ENCODE measurements around the gene CBX6.

The CBX6 gene

GRCh38 chr22:38844315-38845003 lies 27.6 kb downstream of the CBX6 start:
- 1% methylated on average over 15 of the region's 22 CpGs for WGBS (ENCODE audit: insufficient coverage)
- peaks cover 0 to 42% (median 37%) of the 10 kb centered on the region in 5 experiments for H3K27me3 ChIP-seq (replicated peaks in 2 of 5; ENCODE audit: control insufficient read depth in 4 of 5, insufficient read depth in 5 of 5, low read length in 4 of 5)
- H3K36me3 ChIP-seq (ENCODE audit: control insufficient read depth in 4 of 4, insufficient read depth in 4 of 4, low read length in 3 of 4) = no peaks in the 10 kb centered on the region
- no peak overlapping the region for H3K27ac ChIP-seq (ENCODE audit: insufficient read depth in 1 of 2, low read depth in 1 of 2, low read length in 2 of 2, poor library complexity in 1 of 2, severe bottlenecking in 2 of 2)
- peaks cover 0 to 18% (median 14%) of the 10 kb centered on the region in 4 experiments for H3K4me1 ChIP-seq (ENCODE audit: control extremely low read depth in 1 of 4, control insufficient read depth in 4 of 4, insufficient read depth in 4 of 4, low read length in 3 of 4)
- no peaks in the 10 kb centered on the region for H3K9me3 ChIP-seq (ENCODE audit: control extremely low read depth in 1 of 5, control insufficient read depth in 4 of 5, insufficient read depth in 2 of 5, low read depth in 1 of 5, low read length in 4 of 5)
- peak in 1 of 3 donors; percentile 24 for DNase-seq
- ChIA-PET POLR2A (no interaction called here), CTCF (interaction anchor here (1.6 to 2.8 kb wide), 3 partner anchors 8 to 75 kb away, joined by 6 to 10 read pairs (median 9); no protein-coding TSS in a partner anchor)
- peak overlapping the region in 6 of 7 experiments; percentile 3 to 63 (median 40) for H3K4me3 ChIP-seq (ENCODE audit: control insufficient read depth in 1 of 7, extremely low read depth in 1 of 7, insufficient read depth in 4 of 7, low read depth in 2 of 7, low read length in 6 of 7)

GRCh38 chr22:38843657-38844314 lies 28.2 kb downstream of the CBX6 start, which contains the start of gene NPTXR:
NPTXR (minus strand) TSS chr22:38844028.
- DNase-seq = peak; percentile 46 to 81 (median 75)
- Histone ChIP-seq H3K36me3 (ENCODE audit: control insufficient read depth in 4 of 4, insufficient read depth in 4 of 4, low read length in 3 of 4) (no peaks in the 10 kb centered on the region), H3K27ac (ENCODE audit: insufficient read depth in 1 of 2, low read depth in 1 of 2, low read length in 2 of 2, poor library complexity in 1 of 2, severe bottlenecking in 2 of 2) (no peak within 1 kb of the TSS), H3K4me1 (ENCODE audit: control extremely low read depth in 1 of 4, control insufficient read depth in 4 of 4, insufficient read depth in 4 of 4, low read length in 3 of 4) (peaks cover 0 to 21% (median 15%) of the 10 kb centered on the region in 4 experiments), H3K27me3 (replicated peaks in 2 of 5; ENCODE audit: control insufficient read depth in 4 of 5, insufficient read depth in 5 of 5, low read length in 4 of 5) (peaks cover 0 to 41% (median 37%) of the 10 kb centered on the region in 5 experiments), H3K9me3 (ENCODE audit: control extremely low read depth in 1 of 5, control insufficient read depth in 4 of 5, insufficient read depth in 2 of 5, low read depth in 1 of 5, low read length in 4 of 5) (no peaks in the 10 kb centered on the region), H3K4me3 (ENCODE audit: control insufficient read depth in 1 of 7, extremely low read depth in 1 of 7, insufficient read depth in 4 of 7, low read depth in 2 of 7, low read length in 6 of 7) (peak within 1 kb of the TSS; percentile 11 to 68 (median 53))
- ChIA-PET POLR2A (no interaction called here), CTCF (interaction anchor here (0.9 to 2.8 kb wide), 8 partner anchors 8 to 109 kb away, joined by 3 to 10 read pairs (median 5); no protein-coding TSS in a partner anchor)
- WGBS (ENCODE audit: insufficient coverage) = under 1% methylated on average over 88 of the region's 105 CpGs

- ChIA-PET POLR2A (no interaction called here), CTCF (interaction anchor here (0.7 to 2.8 kb wide), 10 partner anchors 9 to 109 kb away, joined by 3 to 10 read pairs (median 4); no protein-coding TSS in a partner anchor)
- peak; percentile 78 to 89 (median 87) for DNase-seq
- Histone ChIP-seq H3K9me3 (ENCODE audit: control extremely low read depth in 1 of 5, control insufficient read depth in 4 of 5, insufficient read depth in 2 of 5, low read depth in 1 of 5, low read length in 4 of 5) (no peaks in the 10 kb centered on the region), H3K4me1 (ENCODE audit: control extremely low read depth in 1 of 4, control insufficient read depth in 4 of 4, insufficient read depth in 4 of 4, low read length in 3 of 4) (peaks cover 0 to 21% (median 15%) of the 10 kb centered on the region in 4 experiments), H3K4me3 (ENCODE audit: control insufficient read depth in 1 of 7, extremely low read depth in 1 of 7, insufficient read depth in 4 of 7, low read depth in 2 of 7, low read length in 6 of 7) (peak overlapping the region; percentile 11 to 68 (median 53)), H3K36me3 (ENCODE audit: control insufficient read depth in 4 of 4, insufficient read depth in 4 of 4, low read length in 3 of 4) (no peaks in the 10 kb centered on the region), H3K27me3 (replicated peaks in 2 of 5; ENCODE audit: control insufficient read depth in 4 of 5, insufficient read depth in 5 of 5, low read length in 4 of 5) (peaks cover 0 to 41% (median 35%) of the 10 kb centered on the region in 5 experiments), H3K27ac (ENCODE audit: insufficient read depth in 1 of 2, low read depth in 1 of 2, low read length in 2 of 2, poor library complexity in 1 of 2, severe bottlenecking in 2 of 2) (no peak overlapping the region)
- under 1% methylated on average over 68 of the region's 68 CpGs for WGBS (ENCODE audit: insufficient coverage)
Measured at GRCh38 chr22:38843201-38843656, 28.8 kb downstream of the CBX6 start.

GRCh38 chr22:38842512-38843200 lies 29.4 kb downstream of the CBX6 start:
- Histone ChIP-seq H3K9me3 (ENCODE audit: control extremely low read depth in 1 of 5, control insufficient read depth in 4 of 5, insufficient read depth in 2 of 5, low read depth in 1 of 5, low read length in 4 of 5) (no peaks in the 10 kb centered on the region), H3K27ac (ENCODE audit: insufficient read depth in 1 of 2, low read depth in 1 of 2, low read length in 2 of 2, poor library complexity in 1 of 2, severe bottlenecking in 2 of 2) (no peak overlapping the region), H3K27me3 (replicated peaks in 2 of 5; ENCODE audit: control insufficient read depth in 4 of 5, insufficient read depth in 5 of 5, low read length in 4 of 5) (peaks cover 0 to 41% (median 35%) of the 10 kb centered on the region in 5 experiments), H3K36me3 (ENCODE audit: control insufficient read depth in 4 of 4, insufficient read depth in 4 of 4, low read length in 3 of 4) (no peaks in the 10 kb centered on the region), H3K4me1 (ENCODE audit: control extremely low read depth in 1 of 4, control insufficient read depth in 4 of 4, insufficient read depth in 4 of 4, low read length in 3 of 4) (peaks cover 0 to 21% (median 15%) of the 10 kb centered on the region in 4 experiments), H3K4me3 (ENCODE audit: control insufficient read depth in 1 of 7, extremely low read depth in 1 of 7, insufficient read depth in 4 of 7, low read depth in 2 of 7, low read length in 6 of 7) (peak overlapping the region in 4 of 7 experiments; percentile 34 to 68 (median 58))
- DNase-seq = no peak
- POLR2A ChIA-PET = no interaction called here
- WGBS (ENCODE audit: insufficient coverage) = 19% methylated on average over 26 of the region's 34 CpGs
- CTCF ChIA-PET = interaction anchor here (0.7 to 2.8 kb wide), 11 partner anchors 10 to 118 kb away, joined by 3 to 10 read pairs (median 3); no protein-coding TSS in a partner anchor

GRCh38 chr22:38841635-38842034 lies 30.4 kb downstream of the CBX6 start:
- ChIA-PET POLR2A (no interaction called here), CTCF (interaction anchor here (1.4 to 1.7 kb wide), 2 partner anchors 73 to 117 kb away, joined by 3 to 6 read pairs; no protein-coding TSS in a partner anchor)
- H3K27me3 ChIP-seq (replicated peaks in 2 of 5; ENCODE audit: control insufficient read depth in 4 of 5, insufficient read depth in 5 of 5, low read length in 4 of 5) = peaks cover 0 to 43% (median 35%) of the 10 kb centered on the region in 5 experiments
- no peak overlapping the region for H3K4me3 ChIP-seq (ENCODE audit: control insufficient read depth in 1 of 7, extremely low read depth in 1 of 7, insufficient read depth in 4 of 7, low read depth in 2 of 7, low read length in 6 of 7)
- no peaks in the 10 kb centered on the region for H3K36me3 ChIP-seq (ENCODE audit: control insufficient read depth in 4 of 4, insufficient read depth in 4 of 4, low read length in 3 of 4)
- 90% methylated on average over 4 of the region's 5 CpGs for WGBS (ENCODE audit: insufficient coverage)
- peaks cover 0 to 21% (median 15%) of the 10 kb centered on the region in 4 experiments for H3K4me1 ChIP-seq (ENCODE audit: control extremely low read depth in 1 of 4, control insufficient read depth in 4 of 4, insufficient read depth in 4 of 4, low read length in 3 of 4)
- H3K27ac ChIP-seq (ENCODE audit: insufficient read depth in 1 of 2, low read depth in 1 of 2, low read length in 2 of 2, poor library complexity in 1 of 2, severe bottlenecking in 2 of 2) = no peak overlapping the region
- DNase-seq = no peak
- H3K9me3 ChIP-seq (ENCODE audit: control extremely low read depth in 1 of 5, control insufficient read depth in 4 of 5, insufficient read depth in 2 of 5, low read depth in 1 of 5, low read length in 4 of 5) = no peaks in the 10 kb centered on the region

GRCh38 chr22:38841211-38841610 lies 30.8 kb downstream of the CBX6 start:
- H3K27ac ChIP-seq (ENCODE audit: insufficient read depth in 1 of 2, low read depth in 1 of 2, low read length in 2 of 2, poor library complexity in 1 of 2, severe bottlenecking in 2 of 2) = no peak overlapping the region
- no peaks in the 10 kb centered on the region for H3K9me3 ChIP-seq (ENCODE audit: control extremely low read depth in 1 of 5, control insufficient read depth in 4 of 5, insufficient read depth in 2 of 5, low read depth in 1 of 5, low read length in 4 of 5)
- CTCF ChIA-PET = interaction anchor here (1.4 to 1.7 kb wide), 2 partner anchors 72 to 116 kb away, joined by 3 to 6 read pairs; no protein-coding TSS in a partner anchor
- POLR2A ChIA-PET = no interaction called here
- H3K4me3 ChIP-seq (ENCODE audit: control insufficient read depth in 1 of 7, extremely low read depth in 1 of 7, insufficient read depth in 4 of 7, low read depth in 2 of 7, low read length in 6 of 7) = no peak overlapping the region
- H3K4me1 ChIP-seq (ENCODE audit: control extremely low read depth in 1 of 4, control insufficient read depth in 4 of 4, insufficient read depth in 4 of 4, low read length in 3 of 4) = peaks cover 0 to 21% (median 15%) of the 10 kb centered on the region in 4 experiments
- 57% methylated on average over 6 of the region's 7 CpGs for WGBS (ENCODE audit: insufficient coverage)
- peak in 1 of 3 donors; percentile 26 for DNase-seq
- H3K36me3 ChIP-seq (ENCODE audit: control insufficient read depth in 4 of 4, insufficient read depth in 4 of 4, low read length in 3 of 4) = no peaks in the 10 kb centered on the region
- peaks cover 0 to 43% (median 35%) of the 10 kb centered on the region in 5 experiments for H3K27me3 ChIP-seq (replicated peaks in 2 of 5; ENCODE audit: control insufficient read depth in 4 of 5, insufficient read depth in 5 of 5, low read length in 4 of 5)

Measured in common myeloid progenitor, CD34-positive (primary cell).